NCI-H526 treated with DMSO at 0.1 percent for 48 hours (cell line): ENCODE data around the gene TNS3.

Experiments used
- DNase-seq: peaks from one replicate; lab custom pipeline; 2025; lab: John Stamatoyannopoulos, UW

TNS3 gene

DNA sequence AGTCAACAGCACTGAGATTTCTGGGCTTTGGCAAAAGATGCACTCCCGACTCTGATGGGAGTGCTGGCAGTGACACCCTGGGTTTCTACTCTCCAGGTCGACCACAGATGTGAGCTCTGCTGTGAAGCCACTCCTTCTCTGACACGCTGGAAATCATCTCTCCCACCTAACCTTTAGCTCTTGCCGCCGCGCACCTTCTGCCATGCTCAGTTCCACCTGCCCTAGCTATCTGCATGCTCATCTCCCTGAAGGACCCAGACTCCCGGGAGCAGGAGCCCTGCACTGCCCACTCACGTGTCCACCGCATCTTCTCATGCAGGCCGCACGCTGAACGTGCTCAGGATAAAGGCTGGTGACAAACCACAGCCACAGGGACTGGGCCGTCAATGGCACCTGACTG lies 174.8 kb downstream of the TNS3 start:
- DNase-seq = no peak

DNA sequence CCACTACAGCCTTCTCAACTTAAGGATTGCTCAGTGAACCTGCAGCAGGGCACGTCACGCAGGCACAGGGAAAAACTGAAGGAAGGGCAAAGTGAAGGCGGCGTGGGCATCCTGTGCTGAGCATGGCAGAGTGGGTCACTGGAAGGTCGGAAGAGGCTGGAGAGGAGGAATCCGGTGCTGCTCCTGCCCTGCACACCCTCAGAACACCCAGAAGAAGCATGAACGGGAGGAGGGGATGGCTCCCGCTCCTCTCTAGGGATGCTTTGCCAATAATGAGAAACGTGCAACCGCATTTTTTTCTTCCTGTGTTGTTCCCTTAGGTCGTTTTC lies 175.1 kb downstream of the TNS3 start:
- no peak for DNase-seq

DNA sequence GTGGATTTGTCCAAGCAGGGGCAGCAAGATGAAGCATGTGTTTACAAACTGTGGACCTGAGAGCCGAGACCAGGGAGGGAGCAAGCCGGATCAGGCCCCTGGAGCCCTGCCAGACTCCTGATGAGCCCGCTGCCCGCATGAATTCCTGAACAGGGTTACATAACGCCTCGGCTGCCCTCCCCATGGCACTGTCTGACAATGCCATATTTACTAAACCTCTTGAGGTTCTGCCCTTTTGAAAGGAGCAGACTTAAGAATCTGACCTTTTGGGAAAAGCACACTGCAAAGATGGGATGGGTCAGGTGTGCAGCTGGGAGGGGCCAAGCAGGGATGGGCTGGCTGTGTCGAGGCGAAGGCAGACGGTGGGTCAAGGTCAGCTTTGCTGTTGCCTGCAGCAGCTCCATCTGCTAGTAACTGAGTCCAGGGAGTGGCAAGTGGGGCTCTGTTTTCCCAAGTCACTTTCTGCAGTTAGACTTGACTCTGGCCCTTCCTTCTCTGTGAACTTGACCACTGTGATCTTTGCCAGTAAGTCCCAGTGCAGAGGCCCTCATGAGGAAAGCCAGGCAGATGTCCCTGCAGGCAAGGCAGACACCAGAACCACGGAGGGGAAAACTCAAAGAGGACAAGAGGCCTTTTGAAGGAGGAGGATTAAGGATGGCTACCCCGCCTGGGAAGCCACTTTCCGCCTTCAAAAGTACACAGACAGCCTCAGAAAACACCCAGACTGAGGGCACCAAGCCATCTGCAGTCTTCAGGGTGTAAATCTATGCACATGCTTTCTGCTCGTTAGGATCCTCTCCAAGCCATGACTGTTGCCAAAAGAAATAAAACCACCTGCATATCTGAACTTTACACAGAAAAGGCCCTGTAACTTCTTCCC lies 175.8 kb downstream of the TNS3 start:
- DNase-seq = no peak

DNA sequence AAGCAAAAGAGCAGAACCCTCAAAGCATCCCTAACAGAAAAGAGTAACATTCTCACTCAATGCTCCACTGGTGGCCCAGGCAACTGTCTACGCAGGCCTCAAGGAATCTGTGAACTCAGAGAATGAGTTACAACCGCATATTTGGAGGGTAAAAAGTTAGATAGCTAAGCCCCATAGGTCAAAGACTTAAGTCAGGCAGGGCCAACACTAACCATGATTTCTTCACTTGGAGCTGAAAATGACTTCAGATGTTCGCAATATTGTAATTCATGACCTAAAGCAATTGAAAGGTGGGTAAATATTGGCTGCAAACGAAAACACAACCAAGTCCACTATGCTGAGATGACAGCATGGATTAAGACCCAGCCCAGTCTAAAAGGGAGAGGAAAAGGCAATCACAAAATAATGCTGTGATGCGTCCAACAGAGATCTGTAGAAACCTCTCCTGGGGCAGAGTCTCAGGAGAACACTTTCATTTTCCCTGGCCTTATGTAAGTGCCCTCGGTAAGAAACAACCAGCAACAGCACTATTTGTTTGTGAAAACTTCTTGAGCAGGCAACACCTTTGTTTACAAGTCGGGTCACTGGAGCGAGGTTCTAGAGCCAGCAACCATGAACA lies 176.5 kb downstream of the TNS3 start:
- no peak for DNase-seq

DNA sequence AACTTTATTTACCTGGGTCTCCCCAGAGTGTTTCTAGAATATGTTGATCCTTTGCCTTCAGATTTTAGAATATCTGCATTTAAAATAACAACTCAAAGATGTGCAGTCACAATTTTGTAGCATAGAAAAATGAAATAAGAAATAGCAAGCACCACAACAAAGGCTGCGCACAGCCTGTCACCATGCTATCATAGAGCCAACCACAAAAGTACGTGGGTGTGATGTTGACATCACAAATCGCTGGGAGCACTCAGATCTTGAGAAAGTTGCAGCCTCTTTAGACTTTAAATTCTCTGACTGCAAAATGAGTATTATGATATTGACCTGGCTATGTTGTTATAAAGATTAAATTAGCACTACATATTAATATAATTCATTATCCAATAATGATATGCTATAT lies 177.9 kb downstream of the TNS3 start:
- DNase-seq = no peak

DNA sequence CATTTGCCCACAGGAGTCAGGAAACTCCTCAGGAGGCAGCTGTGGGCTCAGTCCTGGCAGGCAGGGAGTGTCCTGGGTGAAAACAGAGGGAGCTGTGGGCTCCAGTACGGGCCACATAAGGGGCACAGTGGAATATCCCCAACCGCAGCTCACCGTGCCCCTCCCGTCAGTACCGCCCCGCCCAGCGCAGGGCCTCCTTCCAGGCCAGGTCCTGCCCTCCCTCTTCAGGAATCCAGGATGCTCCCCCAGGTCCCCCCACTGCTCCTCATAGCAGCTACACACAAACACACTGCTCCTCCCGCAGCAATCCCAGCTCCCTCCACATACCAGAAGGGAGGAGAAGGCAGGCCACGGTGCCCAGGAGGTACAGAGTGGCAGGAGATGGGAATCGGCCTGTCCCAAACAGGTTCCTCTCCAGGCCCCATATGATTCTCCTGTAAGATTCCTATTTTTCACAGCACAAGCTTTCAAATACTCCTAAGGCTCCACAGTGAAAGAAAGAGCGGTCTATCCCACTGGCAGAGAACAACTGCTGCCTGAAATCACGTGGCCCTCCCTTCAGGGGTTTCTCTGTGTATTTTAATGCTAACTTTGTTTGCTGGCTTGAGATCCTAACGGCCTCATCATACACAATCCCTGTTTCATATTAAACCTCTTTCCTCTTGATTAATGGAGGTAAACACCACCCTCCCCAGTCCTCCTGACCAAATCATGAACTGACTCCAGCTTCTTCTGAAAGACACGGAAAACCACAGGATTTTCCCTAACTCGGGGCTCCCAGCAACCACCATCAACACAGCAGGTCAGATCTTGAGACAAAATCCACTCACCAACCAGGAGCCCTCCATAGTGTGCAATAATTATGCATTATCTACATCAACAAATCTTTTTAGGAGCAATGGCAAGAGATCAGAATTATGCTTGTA lies 178.7 kb downstream of the TNS3 start:
- DNase-seq = no peak

DNA sequence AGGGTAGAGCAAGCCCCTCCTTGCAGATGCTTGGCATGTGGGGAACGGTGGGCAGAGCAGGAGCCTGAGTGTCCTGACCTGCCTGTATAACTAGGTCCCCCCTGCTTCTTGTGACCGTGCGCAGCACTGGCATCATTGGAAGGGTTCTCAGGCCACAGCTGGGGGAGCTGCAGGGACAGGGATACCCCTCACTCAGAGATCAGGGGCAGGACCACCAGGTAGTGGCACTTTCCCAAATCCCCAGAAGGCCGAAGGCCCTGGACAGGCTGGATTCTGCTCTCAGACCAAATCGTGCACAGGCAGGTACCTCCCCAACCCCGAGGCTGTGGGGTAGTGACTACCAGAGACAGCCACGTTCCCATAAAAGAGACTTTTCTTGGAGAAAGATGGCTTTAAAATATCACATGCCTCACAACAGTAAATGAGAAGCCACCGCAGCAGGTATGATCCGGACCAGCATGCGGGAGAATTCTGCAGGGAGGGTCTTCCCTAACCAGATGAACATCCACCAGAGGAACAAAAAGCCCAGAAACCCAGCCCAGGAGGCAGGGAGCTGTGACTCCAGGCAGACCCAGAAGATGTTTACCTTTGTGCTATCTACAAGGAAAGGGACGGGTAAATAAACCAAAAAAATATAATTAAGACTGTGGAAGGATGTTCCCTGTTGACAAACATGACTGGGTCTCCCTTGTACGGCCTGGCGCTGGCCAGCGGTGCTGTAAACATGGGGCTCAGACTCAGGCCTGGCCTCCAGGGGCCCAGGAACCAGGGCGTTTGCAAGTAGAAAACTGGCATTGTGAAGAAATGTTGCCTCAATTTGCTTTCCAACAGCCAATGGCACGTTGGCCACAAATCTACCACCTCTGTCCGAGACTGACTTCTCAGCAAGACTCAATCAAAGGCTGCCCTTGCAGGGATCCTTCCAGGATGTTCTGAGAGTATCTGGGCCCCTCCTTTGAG lies 180.0 kb downstream of the TNS3 start:
- DNase-seq = no peak

DNA sequence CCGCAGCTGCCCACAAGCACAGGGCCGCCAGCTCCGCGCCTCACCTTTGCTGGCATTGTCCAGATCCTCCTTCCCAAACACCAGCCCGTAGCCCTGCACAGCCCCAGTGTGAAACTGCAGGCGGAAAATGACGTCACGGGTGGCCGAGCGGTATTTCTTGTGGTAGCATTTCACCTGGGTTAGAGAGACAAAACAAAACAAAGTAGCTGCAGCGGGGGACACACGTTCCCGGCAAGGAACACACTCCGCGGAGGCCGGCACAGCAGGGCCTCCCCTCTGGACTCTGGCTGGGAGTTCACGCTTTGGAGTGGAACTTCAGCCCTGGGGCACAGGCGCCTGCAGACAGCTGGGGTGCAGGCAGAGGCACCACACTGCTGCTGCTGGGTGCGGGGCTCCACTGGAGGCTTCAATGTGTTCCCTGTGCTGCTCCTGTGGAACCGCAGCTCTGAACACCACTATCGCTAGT lies 181.1 kb downstream of the TNS3 start:
- DNase-seq = no peak

DNA sequence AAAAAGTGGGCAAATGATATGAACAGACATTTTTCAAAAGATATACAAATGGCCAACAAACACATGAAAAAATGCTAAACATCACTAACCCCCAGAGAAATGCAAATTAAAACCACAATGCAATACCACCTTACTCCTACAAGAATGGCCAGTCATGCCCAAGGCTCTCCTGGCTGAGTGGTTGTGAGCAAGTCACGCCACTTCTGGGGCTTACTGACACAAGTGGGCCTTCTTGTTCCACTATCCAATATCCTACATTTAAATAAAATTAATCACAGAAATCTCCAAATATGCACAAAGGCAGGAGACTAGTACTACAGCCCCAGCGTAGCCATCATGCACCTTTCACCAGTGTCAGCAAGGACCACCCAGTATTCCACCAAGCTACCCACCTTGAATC lies 181.9 kb downstream of the TNS3 start:
- DNase-seq = no peak

DNA sequence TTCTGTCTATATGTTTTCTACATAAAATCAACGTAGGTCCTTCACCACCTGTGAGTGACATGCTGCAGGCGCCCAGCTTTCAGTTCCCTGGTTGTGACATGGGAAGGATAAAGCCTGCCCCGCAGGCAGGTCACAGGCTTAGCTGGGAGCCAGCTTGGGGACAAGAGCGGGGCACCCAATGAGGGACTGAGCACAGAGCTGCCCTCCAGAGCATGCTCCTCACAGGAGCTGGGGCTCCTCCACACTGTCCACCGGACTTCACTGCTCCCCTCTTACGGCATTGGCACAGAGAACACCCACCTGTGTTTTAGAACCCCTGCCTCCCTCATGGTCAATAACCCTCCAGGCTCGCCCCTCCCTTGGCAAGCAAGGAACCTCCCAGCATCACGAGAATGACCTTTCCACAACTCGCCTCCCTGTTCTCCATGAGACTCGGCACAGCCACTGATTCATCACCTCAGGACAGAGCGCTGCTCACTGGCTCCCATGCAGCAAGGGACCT lies 187.1 kb downstream of the TNS3 start:
- no peak for DNase-seq

DNA sequence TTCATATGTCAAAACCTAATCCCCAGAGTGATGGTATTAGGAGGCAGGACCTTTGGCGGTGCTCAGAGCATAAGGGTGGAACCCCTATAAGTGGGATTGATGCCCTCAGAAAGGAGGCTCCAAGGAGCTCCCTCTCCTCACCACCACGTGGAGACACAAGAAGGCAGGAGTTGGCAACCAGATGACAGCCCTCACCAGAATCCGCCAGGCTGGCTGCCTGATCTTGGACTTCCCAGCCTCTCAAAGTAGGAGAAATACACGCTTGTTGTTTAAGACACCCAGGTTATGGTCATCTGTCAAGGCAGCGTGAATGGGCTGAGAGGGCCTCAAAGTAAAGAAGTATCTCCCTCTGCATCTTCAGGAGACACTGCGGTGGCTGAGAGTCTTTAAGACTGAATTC lies 187.7 kb downstream of the TNS3 start:
- DNase-seq = no peak

DNA sequence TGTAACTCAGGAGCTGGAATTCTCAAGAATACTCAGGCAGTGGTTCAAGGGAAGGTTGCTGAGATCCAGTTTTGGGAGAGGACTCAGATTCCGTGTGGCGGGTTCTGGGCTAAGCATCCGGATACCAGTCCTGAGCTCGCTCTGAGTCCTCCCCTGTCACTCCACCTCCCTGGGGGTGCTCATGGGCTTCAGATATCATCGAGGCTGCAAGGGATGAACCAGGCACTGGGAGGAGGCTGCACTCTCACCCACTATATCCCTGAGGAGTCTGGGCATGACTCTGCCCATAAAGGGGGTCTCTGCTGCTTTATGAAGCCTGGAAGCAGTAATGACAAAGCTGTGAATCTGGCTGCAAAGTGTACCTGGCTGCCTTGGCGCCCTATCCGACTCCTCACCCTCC lies 188.5 kb downstream of the TNS3 start:
- DNase-seq = no peak

DNA sequence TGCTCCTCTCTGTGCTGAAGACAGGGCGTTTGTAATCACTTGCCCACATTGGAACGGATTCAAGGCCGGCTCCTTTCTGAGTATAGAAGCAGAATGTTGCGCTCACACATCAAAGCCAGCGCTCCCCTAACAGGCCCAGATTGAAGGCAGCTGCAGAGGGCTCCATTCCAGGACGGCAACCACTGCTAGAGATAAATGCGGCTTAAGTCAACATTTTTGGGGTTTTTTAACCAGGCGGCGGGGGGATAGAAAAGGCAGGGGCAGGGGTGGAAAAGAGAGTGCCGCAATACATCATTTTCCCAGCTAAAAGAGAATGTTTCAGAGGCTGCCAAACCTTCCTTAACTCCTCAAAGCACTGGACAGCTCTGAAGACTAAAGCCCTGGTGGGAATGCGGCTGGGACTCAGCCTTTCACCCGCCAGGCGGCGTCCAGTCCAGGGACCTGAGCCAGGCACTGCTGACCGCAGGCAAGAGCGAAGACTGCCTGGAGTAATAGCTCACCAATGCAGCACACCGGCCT lies 189.6 kb downstream of the TNS3 start:
- DNase-seq = no peak

DNA sequence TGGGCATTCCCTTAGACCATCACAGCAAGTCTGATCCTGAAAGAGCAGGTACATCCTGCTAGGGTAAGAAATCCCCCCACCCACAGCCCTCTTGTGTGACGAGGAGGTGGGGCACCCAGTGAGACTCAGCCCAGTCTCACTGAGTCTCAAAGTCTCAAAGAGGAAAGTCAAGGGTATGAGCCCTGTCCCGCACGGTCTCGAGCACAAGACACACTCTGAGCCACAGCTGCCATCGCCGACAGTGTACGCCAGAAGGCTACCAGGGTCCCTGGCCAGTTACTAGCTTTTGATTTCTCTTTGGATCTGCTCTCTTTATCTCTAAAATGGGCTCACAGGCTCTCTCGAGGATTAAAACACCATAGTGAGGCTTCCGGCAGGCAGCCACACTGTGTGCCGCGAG lies 190.2 kb downstream of the TNS3 start:
- no peak for DNase-seq

DNA sequence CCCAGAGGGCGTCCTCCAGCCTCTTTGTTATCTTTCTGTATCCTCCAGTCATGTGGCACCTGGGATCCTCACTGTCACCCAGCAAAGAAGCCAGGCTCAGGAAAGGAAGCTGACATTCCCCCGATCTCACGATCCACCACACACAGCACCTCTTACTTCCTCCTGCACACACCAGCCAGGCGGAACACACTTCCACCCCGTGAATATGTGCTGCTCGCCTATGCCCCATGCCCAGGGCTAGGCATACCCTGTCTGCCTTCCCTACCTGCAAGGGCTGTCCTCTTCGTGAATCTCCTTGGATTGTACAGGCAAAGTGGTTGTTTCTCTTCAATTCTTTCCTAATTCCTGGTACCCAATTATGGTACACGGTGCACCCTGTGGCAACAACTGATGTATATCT lies 191.0 kb downstream of the TNS3 start:
- DNase-seq = no peak

DNA sequence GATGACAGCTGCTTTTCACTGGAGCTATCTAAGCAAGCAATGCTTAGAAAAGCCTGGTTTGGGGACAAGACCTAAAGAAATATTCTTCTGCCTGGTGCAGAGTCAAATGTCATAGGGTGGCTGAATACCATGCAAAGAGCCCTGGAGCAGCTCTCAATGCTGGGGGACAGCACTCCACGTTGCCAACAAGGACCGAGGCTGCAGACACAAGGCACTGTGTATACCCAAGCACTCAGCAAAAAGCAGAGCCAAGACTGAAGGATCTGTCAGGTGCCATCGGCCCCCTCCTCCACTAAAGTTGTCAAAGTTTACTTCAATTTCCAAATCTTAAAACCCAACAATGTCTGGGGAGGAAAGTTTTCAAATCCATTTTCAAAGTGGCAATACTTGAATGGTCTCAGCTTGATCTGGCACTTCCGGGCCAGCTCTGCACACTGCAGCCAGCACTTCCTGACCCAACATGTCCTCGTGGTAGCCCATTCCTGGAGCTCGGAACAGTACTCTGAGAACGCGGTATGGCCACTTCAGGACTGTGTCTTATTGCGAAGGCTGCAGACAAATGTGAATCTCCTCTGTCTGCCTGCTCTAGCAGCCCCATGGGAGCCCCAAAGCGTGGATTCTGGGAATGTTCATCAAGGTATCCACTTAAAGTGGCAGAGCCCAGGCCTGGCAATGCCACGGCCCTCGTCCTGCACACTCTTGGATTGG lies 191.8 kb downstream of the TNS3 start:
- DNase-seq = no peak

DNA sequence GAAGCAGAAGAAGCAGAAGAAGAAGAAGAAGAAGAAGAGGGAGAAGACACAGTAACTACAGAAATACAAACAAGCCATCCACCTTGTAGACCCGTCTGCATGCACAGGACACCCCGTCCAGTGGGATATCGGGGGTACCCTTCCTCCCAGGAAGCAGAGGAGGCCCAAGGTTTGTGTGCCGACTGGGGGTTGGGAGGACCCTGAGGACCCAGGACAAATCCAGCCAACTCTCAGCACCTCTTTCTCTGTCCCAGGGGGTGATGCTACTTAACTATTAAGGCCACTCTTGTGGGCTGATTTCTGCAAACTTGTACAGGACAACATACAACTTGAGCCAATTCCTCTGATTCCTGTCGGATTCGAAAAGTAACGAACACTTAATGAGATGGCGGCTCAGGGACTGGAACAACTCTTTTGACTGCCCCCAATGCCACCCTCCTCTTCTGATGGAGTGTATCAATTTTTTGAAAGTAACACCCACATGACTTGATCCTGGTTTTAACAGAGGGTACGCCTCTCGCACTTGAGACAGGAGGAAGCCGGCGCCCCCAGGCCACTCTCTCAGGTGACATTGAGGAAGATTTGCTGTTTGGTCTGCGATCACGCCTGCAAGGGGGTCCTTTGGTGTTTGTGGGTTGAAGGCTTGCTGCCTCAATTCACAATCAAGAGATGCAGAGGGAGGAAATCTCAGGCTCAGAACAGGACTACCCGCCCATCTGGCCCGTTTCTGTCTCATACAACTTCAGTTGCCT lies 192.6 kb downstream of the TNS3 start:
- DNase-seq = no peak

DNA sequence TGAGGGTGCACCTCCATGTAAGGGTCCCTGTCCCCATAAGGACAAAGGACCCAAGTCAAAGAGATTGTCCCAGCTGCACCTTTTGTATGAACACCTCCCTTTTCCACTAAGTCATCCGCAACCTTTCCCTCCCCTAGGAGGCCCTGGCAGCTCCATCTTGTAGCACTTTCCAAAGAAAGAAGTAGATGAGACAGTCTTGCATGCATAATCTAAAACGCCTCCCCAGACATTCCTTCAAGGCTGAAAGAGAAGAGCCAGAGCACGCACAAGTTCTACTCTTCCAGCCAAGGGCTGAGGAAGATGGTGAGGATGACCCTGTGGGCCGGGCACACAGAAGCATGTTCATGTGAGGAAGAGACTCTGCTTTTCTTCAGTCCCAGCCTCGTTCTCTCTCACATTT lies 194.4 kb downstream of the TNS3 start:
- DNase-seq = no peak

DNA sequence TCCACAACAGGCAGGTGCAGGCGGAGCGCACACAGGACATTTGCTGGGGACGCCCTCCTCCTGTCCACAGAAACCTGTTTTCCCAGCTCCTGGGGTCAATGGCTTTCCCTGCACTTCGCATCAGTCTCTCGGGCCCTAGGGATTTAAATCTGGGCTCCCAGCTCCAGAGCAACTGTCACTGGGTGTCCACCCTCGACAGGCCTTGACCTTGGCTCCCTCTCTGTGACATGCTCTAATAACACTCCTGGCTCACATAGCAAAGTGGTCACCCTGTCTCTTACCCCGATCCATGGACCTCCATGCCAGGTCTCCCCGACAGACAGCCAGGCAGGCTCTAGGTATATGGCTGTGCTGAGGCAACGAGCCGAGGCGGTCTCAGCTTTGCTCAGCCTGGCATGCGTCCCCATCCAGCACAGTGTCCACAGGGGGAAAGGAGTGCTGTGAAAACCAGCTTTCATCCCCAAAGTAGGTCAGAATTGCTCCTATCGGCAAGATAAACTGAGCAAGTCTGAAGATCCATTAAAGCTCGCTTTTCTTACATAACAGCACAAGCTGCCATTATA lies 195.6 kb downstream of the TNS3 start:
- no peak for DNase-seq
